AG08395 (cell line): ENCODE results near the gene YIPF3.
"Not testable (repeated sequence)": the region's sequence is repeated elsewhere in the genome, so short reads cannot be mapped to it uniquely, and the experiment has no call there.

ENCODE experiments used
- DNase-seq: peaks from one replicate; pipeline ENCODE4 v3.0.0; 2012; ENCODE audit warnings: mixed read lengths, low spot score

The YIPF3 gene

GRCh38 chr6:43493230-43493629, 23.5 kb downstream of the YIPF3 start:
- DNase-seq, result no peak

- DNase-seq, result no peak
Observed at GRCh38 chr6:43492673-43493072, 24.1 kb downstream of the YIPF3 start.

GRCh38 chr6:43491750-43492661, 24.7 kb downstream of the YIPF3 start:
- peak; percentile 91 for DNase-seq

- DNase-seq, result no peak
Observed at GRCh38 chr6:43490523-43490939, 26.2 kb downstream of the YIPF3 start.

- no peak for DNase-seq
Observed at GRCh38 chr6:43489277-43490072, 27.3 kb downstream of the YIPF3 start.

- peak; percentile 67 for DNase-seq
Observed at GRCh38 chr6:43488667-43489276, 28.0 kb downstream of the YIPF3 start.

- no peak for DNase-seq
Observed at GRCh38 chr6:43481591-43482236, 35.0 kb downstream of the YIPF3 start.

GRCh38 chr6:43481075-43481474, 35.7 kb downstream of the YIPF3 start:
- DNase-seq, result no peak

- no peak for DNase-seq
Observed at GRCh38 chr6:43478008-43478372, 38.7 kb downstream of the YIPF3 start.

- DNase-seq, result peak; percentile 95
Observed at GRCh38 chr6:43477235-43478007, 39.3 kb downstream of the YIPF3 start, which contains the start of gene TJAP1. TJAP1 (plus strand) TSS chr6:43477570; CDS start chr6:43499002, 21,432 bp downstream.

- DNase-seq, result no peak
Observed at GRCh38 chr6:43476746-43477145, 40.0 kb downstream of the YIPF3 start.

- no peak for DNase-seq
Observed at GRCh38 chr6:43475516-43475915, 41.2 kb downstream of the YIPF3 start.

GRCh38 chr6:43472515-43472914, 44.2 kb downstream of the YIPF3 start:
- no peak for DNase-seq

- DNase-seq, result no peak
Observed at GRCh38 chr6:43471399-43471798, 45.3 kb downstream of the YIPF3 start.

GRCh38 chr6:43469947-43470346, 46.8 kb downstream of the YIPF3 start:
- no peak for DNase-seq

- no peak for DNase-seq
Observed at GRCh38 chr6:43468748-43469681, 47.7 kb downstream of the YIPF3 start.

GRCh38 chr6:43468240-43468639, 48.5 kb downstream of the YIPF3 start:
- no peak for DNase-seq

- no peak for DNase-seq
Observed at GRCh38 chr6:43467752-43468151, 49.0 kb downstream of the YIPF3 start.

- DNase-seq, result not testable (repeated sequence)
Observed at GRCh38 chr6:43467265-43467664, 49.5 kb downstream of the YIPF3 start.

GRCh38 chr6:43465948-43466347, 50.8 kb downstream of the YIPF3 start:
- DNase-seq, result no peak
